IMR-90 (cell line): Measurements from ENCODE around the gene ELK3. TPM values are rescaled to one million over a fixed set of nuclear protein-coding genes. Genes with fewer than 3 reads are reported as not detected.

Source experiments
- ATAC-seq: fragments of 200-7000 bp; cut with Tn5 transposase; 2 replicates; pipeline ENCODE4 v1.9.1; 2020; ENCODE audit warnings: low read depth, mild to moderate bottlenecking, moderate library complexity
- BruUV-seq: library from RNA; stranded (reverse); fragments of 400-500 nt; replicated peaks from 2 replicates; lab custom pipeline; 2021; lab: Mats Ljungman, UMichigan
- CTCF ChIA-PET: fragments of 300-600 bp; formaldehyde crosslinking; extraction: SDS; loops from one replicate; lab custom pipeline; 2021; ENCODE audit warnings: antibody characterized with exemption; lab: Yijun Ruan, JAX
- POLR2A ChIA-PET: fragments of 300-600 bp; sonication (Branson Sonifier 250); formaldehyde crosslinking; loops from one replicate; lab custom pipeline; 2022; ENCODE audit warnings: antibody characterized with exemption; ENCODE audit not compliant: unreplicated experiment; lab: Charles Lee
- DNase-seq: peaks from one replicate; pipeline ENCODE4 v3.0.0; 2013
- H2AFZ ChIP-seq: replicated peaks from 2 replicates; pipeline ENCODE3; 2013; ENCODE audit warnings: low read length, mild to moderate bottlenecking; ENCODE audit not compliant: poor library complexity
- H2AK5ac ChIP-seq: 2 replicates; pipeline ENCODE4 v1.6.1; 2013; ENCODE audit warnings: low read depth, low read length, inconsistent platforms
- H2AK9ac ChIP-seq: replicated peaks from 2 replicates; pipeline ENCODE3; 2013; ENCODE audit warnings: mild to moderate bottlenecking, low read depth, low read length, moderate library complexity; ENCODE audit not compliant: poor library complexity
- H2BK120ac ChIP-seq: 2 replicates; pipeline ENCODE4 v1.6.1; 2013; ENCODE audit warnings: low read depth, low read length, inconsistent platforms
- H2BK15ac ChIP-seq: 3 replicates; pipeline ENCODE4 v1.6.1; 2013; ENCODE audit warnings: low read depth, low read length, inconsistent platforms
- H2BK20ac ChIP-seq: 2 replicates; pipeline ENCODE4 v1.6.1; 2013; ENCODE audit warnings: low read depth, mild to moderate bottlenecking, inconsistent platforms, low read length, moderate library complexity
- H2BK5ac ChIP-seq: 2 replicates; pipeline ENCODE4 v1.6.1; 2013; ENCODE audit warnings: mild to moderate bottlenecking, low read depth, low read length, inconsistent platforms; ENCODE audit not compliant: poor library complexity, severe bottlenecking
- H3K14ac ChIP-seq: replicated peaks from 2 replicates; pipeline ENCODE4 v1.6.1; 2013; ENCODE audit warnings: low read depth, low read length, inconsistent platforms
- H3K18ac ChIP-seq: 2 replicates; pipeline ENCODE4 v1.6.1; 2013; ENCODE audit warnings: low read depth, low read length, control low read depth
- H3K23ac ChIP-seq: 2 replicates; pipeline ENCODE4 v1.6.1; 2013; ENCODE audit warnings: low read depth, low read length, inconsistent platforms
- H3K27ac ChIP-seq: 2 replicates; pipeline ENCODE4 v1.5.1; 2013; ENCODE audit warnings: mild to moderate bottlenecking, control low read depth, low read length; ENCODE audit not compliant: insufficient read depth
- H3K27me3 ChIP-seq: 2 replicates; pipeline ENCODE4 v1.6.1; 2013; ENCODE audit warnings: low read length; ENCODE audit not compliant: control insufficient read depth, insufficient read depth
- H3K36me3 ChIP-seq: 2 replicates; pipeline ENCODE4 v1.6.1; 2013; ENCODE audit warnings: low read length, mixed read lengths; ENCODE audit not compliant: control insufficient read depth, insufficient read depth
- H3K4ac ChIP-seq: 2 replicates; pipeline ENCODE4 v1.6.1; 2013; ENCODE audit warnings: low read depth, low read length, inconsistent platforms
- H3K4me1 ChIP-seq: 2 replicates; pipeline ENCODE4 v1.6.1; 2013; ENCODE audit warnings: low read length, mixed read lengths; ENCODE audit not compliant: control insufficient read depth, insufficient read depth
- H3K4me2 ChIP-seq: 2 replicates; pipeline ENCODE4 v1.6.1; 2013; ENCODE audit warnings: low read depth, mild to moderate bottlenecking, control low read depth, low read length, moderate library complexity
- H3K4me3 ChIP-seq: 2 replicates; pipeline ENCODE4 v1.5.1; 2013; ENCODE audit warnings: low read depth, mild to moderate bottlenecking, control low read depth, low read length, moderate library complexity; ENCODE audit not compliant: insufficient read depth
- H3K56ac ChIP-seq: 2 replicates; pipeline ENCODE4 v1.6.1; 2013; ENCODE audit warnings: low read length, inconsistent platforms; ENCODE audit not compliant: insufficient read depth; ENCODE audit errors: extremely low read depth
- H3K79me1 ChIP-seq, 2 experiments: 2 replicates each; pipeline ENCODE4 v1.6.1; 2013; ENCODE audit warnings: low read length in 2 of 2, inconsistent platforms in 1 of 2, low read depth in 1 of 2
- H3K9ac ChIP-seq: 2 replicates; pipeline ENCODE4 v1.6.1; 2013; ENCODE audit warnings: low read depth, low read length, control low read depth
- H3K9me1 ChIP-seq: 2 replicates; pipeline ENCODE4 v1.6.1; 2013; ENCODE audit warnings: low read length, inconsistent platforms; ENCODE audit not compliant: insufficient read depth
- H3K9me3 ChIP-seq: 2 replicates; pipeline ENCODE4 v1.6.1; 2013; ENCODE audit warnings: low read length; ENCODE audit not compliant: control insufficient read depth, insufficient read depth
- H4K20me1 ChIP-seq: 2 replicates; pipeline ENCODE4 v1.6.1; 2013; ENCODE audit warnings: low read length, inconsistent platforms; ENCODE audit not compliant: insufficient read depth
- H4K5ac ChIP-seq: 2 replicates; pipeline ENCODE4 v1.6.1; 2013; ENCODE audit warnings: mild to moderate bottlenecking, low read depth, low read length, control low read depth
- H4K8ac ChIP-seq, 2 experiments: 2 replicates each; pipeline ENCODE4 v1.6.1; 2013; ENCODE audit warnings: low read depth in 2 of 2, low read length in 2 of 2, control low read depth in 1 of 2, inconsistent platforms in 1 of 2
- H4K91ac ChIP-seq: 2 replicates; pipeline ENCODE4 v1.6.1; 2013; ENCODE audit warnings: low read depth, low read length, inconsistent platforms; ENCODE audit not compliant: insufficient read depth
- CHD1 ChIP-seq: IDR thresholded peaks from 2 replicates; pipeline ENCODE4 v1.6.1; 2012; ENCODE audit warnings: low read depth, low read length, improper control_type of control experiment
- MXI1 ChIP-seq: IDR thresholded peaks from 2 replicates; pipeline ENCODE4 v1.6.1; 2012; ENCODE audit warnings: low read depth, mild to moderate bottlenecking, low read length, moderate library complexity, borderline replicate concordance
- RCOR1 ChIP-seq: IDR thresholded peaks from 2 replicates; pipeline ENCODE4 v1.6.1; 2012; ENCODE audit warnings: mild to moderate bottlenecking, low read length, improper control_type of control experiment; ENCODE audit not compliant: insufficient replicate concordance
- RFX5 ChIP-seq: IDR thresholded peaks from 2 replicates; pipeline ENCODE4 v1.8.0; 2012; ENCODE audit warnings: low read depth, mild to moderate bottlenecking, low read length, moderate library complexity
- WGBS, 2 experiments: methylation state at CpG; one replicate each; pipeline versions ENCODE4 v1.1.5 to v1.1.7; 2013; ENCODE audit warnings: missing lambda C conversion rate in 2 of 2; ENCODE audit not compliant: insufficient read length in 1 of 2; ENCODE audit errors: extremely low coverage in 2 of 2; 5-methylcytosine and 5-hydroxymethylcytosine counted together
- dilution Hi-C: fragments of 300-500 bp; cut with HindIII; formaldehyde crosslinking; loops from one replicate; pipeline ENCODE4 v1.14.3; 2018; ENCODE audit warnings: low sequenced_read_pairs; ENCODE audit not compliant: unreplicated experiment
- in situ Hi-C: fragments of 300-500 bp; cut with MboI; formaldehyde crosslinking; loops from 3 replicates; pipeline ENCODE4 v1.14.3; 2019; ENCODE audit warnings: low sequenced_read_pairs, inconsistent platforms, mixed read lengths
- intact Hi-C: fragments of 100-400 bp; cut with micrococcal nuclease; formaldehyde crosslinking; loops from 2 replicates; pipeline ENCODE4 v1.10.0; 2022
- polyA plus RNA-seq, 3 experiments: library from polyadenylated mRNA; depleted of rRNA; stranded (reverse); fragments of >200 nt; gene quantifications; 2 replicates each; pipeline ENCODE4 v1.2.3, GENCODE V29; 2012; ENCODE audit warnings: low replicate concordance in 1 of 3
- total RNA-seq: library from RNA; depleted of rRNA; stranded (reverse); fragments of >200 nt; gene quantifications from 2 replicates; pipeline ENCODE4 v1.2.3, GENCODE V29; 2012
- TF ChIP-seq, protein P1 (sequence below): fragments of 150-350 bp; IDR thresholded peaks from 2 replicates; pipeline ENCODE4 v1.6.1; 2016; ENCODE audit warnings: low read depth, mild to moderate bottlenecking, low read length, moderate library complexity, borderline replicate concordance

Gene ELK3
- total and polyA plus RNA-seq, 2 of the 4 experiments (the other 2 are of a cell fraction), result 14.5 to 27.5 TPM

DNA sequence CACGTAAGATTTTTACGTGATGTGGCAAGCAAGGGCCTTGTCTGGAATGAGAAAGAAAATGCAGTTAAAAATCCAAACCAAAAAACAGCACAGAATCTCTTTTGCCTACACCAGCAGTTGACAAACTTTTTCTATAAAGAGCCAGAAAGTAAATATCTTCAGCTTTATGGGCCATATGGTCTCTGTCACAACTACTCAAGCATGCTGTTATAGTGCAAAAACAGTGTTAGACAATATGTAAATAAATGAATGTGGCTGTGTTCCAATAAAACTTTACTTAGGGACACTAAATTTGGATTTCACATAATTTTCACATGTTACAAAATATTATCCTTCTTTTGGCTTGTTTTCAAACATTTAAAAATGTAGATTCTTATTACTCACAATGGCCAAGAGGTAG is 6.2 kb upstream of the ELK3 start:
- DNase-seq (no peak), ATAC-seq (no peak; the same call in 1 of the 2 replicates)
- WGBS, 2 experiments, result no CpG with 5 or more reads among the region's 2 CpGs
- no peak overlapping the region for H2AFZ ChIP-seq
- intact Hi-C loops, result no loop called here
- no peak for TF ChIP-seq MXI1
- no peak for TF ChIP-seq RCOR1
- TF ChIP-seq RFX5, result no peak
- TF ChIP-seq, protein P1, sequence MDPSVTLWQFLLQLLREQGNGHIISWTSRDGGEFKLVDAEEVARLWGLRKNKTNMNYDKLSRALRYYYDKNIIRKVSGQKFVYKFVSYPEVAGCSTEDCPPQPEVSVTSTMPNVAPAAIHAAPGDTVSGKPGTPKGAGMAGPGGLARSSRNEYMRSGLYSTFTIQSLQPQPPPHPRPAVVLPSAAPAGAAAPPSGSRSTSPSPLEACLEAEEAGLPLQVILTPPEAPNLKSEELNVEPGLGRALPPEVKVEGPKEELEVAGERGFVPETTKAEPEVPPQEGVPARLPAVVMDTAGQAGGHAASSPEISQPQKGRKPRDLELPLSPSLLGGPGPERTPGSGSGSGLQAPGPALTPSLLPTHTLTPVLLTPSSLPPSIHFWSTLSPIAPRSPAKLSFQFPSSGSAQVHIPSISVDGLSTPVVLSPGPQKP, result no peak
- no peak for TF ChIP-seq CHD1
- H3K36me3 ChIP-seq, result no peaks in the 10 kb centered on the region
- H2AK5ac ChIP-seq, result no peak overlapping the region
- H3K18ac ChIP-seq, result no peak overlapping the region
- no peak overlapping the region for H3K4me3 ChIP-seq
- peak overlapping the region; percentile 60; the same call in 1 of the 2 replicates for H3K27ac ChIP-seq
- no peak overlapping the region for H2BK15ac ChIP-seq
- no peaks in the 10 kb centered on the region; the same call in 1 of the 2 replicates for H3K27me3 ChIP-seq
- no peak overlapping the region for H3K4me2 ChIP-seq
- H4K91ac ChIP-seq, result no peak overlapping the region
- no peak overlapping the region for H3K23ac ChIP-seq
- no peak overlapping the region for H2BK5ac ChIP-seq
- no peak overlapping the region for H3K14ac ChIP-seq
- H2BK120ac ChIP-seq, result no peak overlapping the region
- H3K4ac ChIP-seq, result no peak overlapping the region
- dilution Hi-C loops, result no loop called here
- peaks cover 2% of the 10 kb centered on the region; the same call in 1 of the 2 replicates for H3K4me1 ChIP-seq
- no peaks in the 10 kb centered on the region for H3K9me1 ChIP-seq
- H3K9me3 ChIP-seq, result no peaks in the 10 kb centered on the region
- no peaks in the 10 kb centered on the region for H3K79me1 ChIP-seq
- CTCF ChIA-PET, result no interaction called here
- no peak overlapping the region for H4K5ac ChIP-seq
- no peak overlapping the region for H4K8ac ChIP-seq
- H3K56ac ChIP-seq, result no peak overlapping the region
- no peak overlapping the region for H2BK20ac ChIP-seq
- no peaks in the 10 kb centered on the region for H4K20me1 ChIP-seq
- in situ Hi-C loops, result no loop called here
- BruUV-seq, result no TSS peak
- no peak overlapping the region for H3K9ac ChIP-seq
- POLR2A ChIA-PET, result no interaction called here
- H2AK9ac ChIP-seq, result no peak overlapping the region
